Measurements from ENCODE around the gene NELL1. TPM values are rescaled to one million over a fixed set of nuclear protein-coding genes. Genes with fewer than 3 reads are reported as not detected.

Gene NELL1
- polyA plus RNA-seq, 2 of the 4 experiments (the other 2 are of a cell fraction), result not detected

GRCh38 chr11:21301981-21302380 is 632.6 kb downstream of the NELL1 start:
- ATAC-seq (no peak), DNase-seq (ENCODE audit: low read depth in 1 of 2, low spot score in 1 of 2) (no peak), FAIRE-seq (no peak)
- no peak overlapping the region for H3K4me3 ChIP-seq
- H3K4me2 ChIP-seq, result no peak overlapping the region
- H3K4me1 ChIP-seq, result no peaks in the 10 kb centered on the region
- ChIA-PET CTCF (no interaction called here), POLR2A (no interaction called here)
- H3K9me3 ChIP-seq, result no peaks in the 10 kb centered on the region; the same call in 2 of the 3 replicates
- WGBS (ENCODE audit: missing lambda C conversion rate), result 0% methylated on average over 1 of the region's 1 CpG
- TF ChIP-seq POLR2A (IDR thresholded peaks at IDR 0.05; ENCODE audit: low read length) (no peak), JUNB (IDR thresholded peaks at IDR 0.05) (no peak)
- TF ChIP-seq, protein P1, sequence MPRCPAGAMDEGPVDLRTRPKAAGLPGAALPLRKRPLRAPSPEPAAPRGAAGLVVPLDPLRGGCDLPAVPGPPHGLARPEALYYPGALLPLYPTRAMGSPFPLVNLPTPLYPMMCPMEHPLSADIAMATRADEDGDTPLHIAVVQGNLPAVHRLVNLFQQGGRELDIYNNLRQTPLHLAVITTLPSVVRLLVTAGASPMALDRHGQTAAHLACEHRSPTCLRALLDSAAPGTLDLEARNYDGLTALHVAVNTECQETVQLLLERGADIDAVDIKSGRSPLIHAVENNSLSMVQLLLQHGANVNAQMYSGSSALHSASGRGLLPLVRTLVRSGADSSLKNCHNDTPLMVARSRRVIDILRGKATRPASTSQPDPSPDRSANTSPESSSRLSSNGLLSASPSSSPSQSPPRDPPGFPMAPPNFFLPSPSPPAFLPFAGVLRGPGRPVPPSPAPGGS (IDR thresholded peaks at IDR 0.05), result no peak
- H3K27ac ChIP-seq, result no peak overlapping the region

- Histone ChIP-seq H3K4me2 (no peak overlapping the region), H3K4me3 (no peak overlapping the region), H3K27ac (no peak overlapping the region), H3K9me3 (no peaks in the 10 kb centered on the region), H3K4me1 (no peaks in the 10 kb centered on the region)
- FAIRE-seq, result no peak
- DNase-seq (ENCODE audit: low read depth in 1 of 2, low spot score in 1 of 2), result no peak
- 9% methylated on average over 4 of the region's 4 CpGs for WGBS (ENCODE audit: missing lambda C conversion rate)
- ChIA-PET POLR2A (no interaction called here), CTCF (no interaction called here)
- no peak for ATAC-seq
- no peak for TF ChIP-seq FOSL2 (IDR thresholded peaks at IDR 0.05)
- TF ChIP-seq FOSL2 (CRISPR knock-in tag; IDR thresholded peaks at IDR 0.05), result no peak
- no peak for TF ChIP-seq USF2 (IDR thresholded peaks at IDR 0.05)
- no peak for TF ChIP-seq GATA3 (IDR thresholded peaks at IDR 0.05; ENCODE audit: borderline replicate concordance)
- no peak for TF ChIP-seq MYC (IDR thresholded peaks at IDR 0.05; ENCODE audit: borderline replicate concordance, low read length)
- no peak for TF ChIP-seq POLR2AphosphoS2 (conservative IDR thresholded peaks at IDR 0.05; ENCODE audit: low read length)
- TF ChIP-seq, protein P2, sequence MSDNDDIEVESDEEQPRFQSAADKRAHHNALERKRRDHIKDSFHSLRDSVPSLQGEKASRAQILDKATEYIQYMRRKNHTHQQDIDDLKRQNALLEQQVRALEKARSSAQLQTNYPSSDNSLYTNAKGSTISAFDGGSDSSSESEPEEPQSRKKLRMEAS (IDR thresholded peaks at IDR 0.05), result no peak
These were observed 637.5 kb downstream of the NELL1 start for GRCh38 chr11:21306739-21307358.

GRCh38 chr11:21307874-21308273 is 638.5 kb downstream of the NELL1 start:
- H3K4me2 ChIP-seq, result no peak overlapping the region
- no peak overlapping the region for H3K27ac ChIP-seq
- H3K9me3 ChIP-seq, result no peaks in the 10 kb centered on the region
- DNase-seq (ENCODE audit: low read depth in 1 of 2, low spot score in 1 of 2), result no peak
- no peak overlapping the region for H3K4me3 ChIP-seq
- ChIA-PET CTCF (no interaction called here), POLR2A (no interaction called here)
- FAIRE-seq, result no peak
- ATAC-seq, result no peak
- 10% methylated on average over 4 of the region's 4 CpGs for WGBS (ENCODE audit: missing lambda C conversion rate)
- H3K4me1 ChIP-seq, result no peaks in the 10 kb centered on the region
- TF ChIP-seq FOXS1 (CRISPR knock-in tag; IDR thresholded peaks at IDR 0.05), result no peak
- TF ChIP-seq KDM5A (IDR thresholded peaks at IDR 0.05), result no peak
- no peak for TF ChIP-seq FOSB (CRISPR knock-in tag; IDR thresholded peaks at IDR 0.05)
- no peak for TF ChIP-seq RAD21 (conservative IDR thresholded peaks at IDR 0.05 in 1 of 2, IDR thresholded peaks at IDR 0.05 in 1 of 2)
- no peak for TF ChIP-seq ZNF302 (CRISPR knock-in tag; IDR thresholded peaks at IDR 0.05)
- TF ChIP-seq CHD2 (IDR thresholded peaks at IDR 0.05; ENCODE audit: low read length, partially characterized antibody), result no peak
- no peak for TF ChIP-seq RCOR1 (IDR thresholded peaks at IDR 0.05; ENCODE audit: low read depth, low read length)
- no peak for TF ChIP-seq NPAS2 (CRISPR knock-in tag; IDR thresholded peaks at IDR 0.05; ENCODE audit: borderline replicate concordance)
- no peak for TF ChIP-seq NR3C1 (IDR thresholded peaks at IDR 0.05)
- TF ChIP-seq MAZ (IDR thresholded peaks at IDR 0.05; ENCODE audit: borderline replicate concordance, low read depth, low read length), result no peak
- no peak for TF ChIP-seq USF2 (IDR thresholded peaks at IDR 0.05)
- no peak for TF ChIP-seq PBX3 (IDR thresholded peaks at IDR 0.05)
- TF ChIP-seq, protein P3, sequence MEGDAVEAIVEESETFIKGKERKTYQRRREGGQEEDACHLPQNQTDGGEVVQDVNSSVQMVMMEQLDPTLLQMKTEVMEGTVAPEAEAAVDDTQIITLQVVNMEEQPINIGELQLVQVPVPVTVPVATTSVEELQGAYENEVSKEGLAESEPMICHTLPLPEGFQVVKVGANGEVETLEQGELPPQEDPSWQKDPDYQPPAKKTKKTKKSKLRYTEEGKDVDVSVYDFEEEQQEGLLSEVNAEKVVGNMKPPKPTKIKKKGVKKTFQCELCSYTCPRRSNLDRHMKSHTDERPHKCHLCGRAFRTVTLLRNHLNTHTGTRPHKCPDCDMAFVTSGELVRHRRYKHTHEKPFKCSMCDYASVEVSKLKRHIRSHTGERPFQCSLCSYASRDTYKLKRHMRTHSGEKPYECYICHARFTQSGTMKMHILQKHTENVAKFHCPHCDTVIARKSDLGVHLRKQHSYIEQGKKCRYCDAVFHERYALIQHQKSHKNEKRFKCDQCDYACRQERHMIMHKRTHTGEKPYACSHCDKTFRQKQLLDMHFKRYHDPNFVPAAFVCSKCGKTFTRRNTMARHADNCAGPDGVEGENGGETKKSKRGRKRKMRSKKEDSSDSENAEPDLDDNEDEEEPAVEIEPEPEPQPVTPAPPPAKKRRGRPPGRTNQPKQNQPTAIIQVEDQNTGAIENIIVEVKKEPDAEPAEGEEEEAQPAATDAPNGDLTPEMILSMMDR (IDR thresholded peaks at IDR 0.05), result no peak
- TF ChIP-seq RFX5 (IDR thresholded peaks at IDR 0.05), result no peak
- no peak for TF ChIP-seq EP300 (IDR thresholded peaks at IDR 0.05)

All from A549 (cell line).